ENCODE results near the gene TSEN2.
"Not testable (repeated sequence)": the region's sequence is repeated elsewhere in the genome, so short reads cannot be mapped to it uniquely, and the experiment has no call there.

Gene TSEN2

GRCh38 chr3:12507591-12508281 is 23.5 kb downstream of the TSEN2 start:
- peak; percentile 63 for DNase-seq

- peak; percentile 99 for DNase-seq
These were observed 24.0 kb downstream of the TSEN2 start for GRCh38 chr3:12508291-12508700.

- DNase-seq: no peak
These were observed 25.2 kb downstream of the TSEN2 start for GRCh38 chr3:12509466-12509865.

GRCh38 chr3:12512534-12513118 is 28.3 kb downstream of the TSEN2 start:
- no peak for DNase-seq

- DNase-seq: no peak
These were observed 29.6 kb downstream of the TSEN2 start for GRCh38 chr3:12513694-12514446.

- DNase-seq: no peak
These were observed 31.4 kb downstream of the TSEN2 start for GRCh38 chr3:12515631-12516030.

GRCh38 chr3:12516873-12517272 is 32.6 kb downstream of the TSEN2 start:
- no peak for DNase-seq

- DNase-seq: no peak
These were observed 34.2 kb downstream of the TSEN2 start for GRCh38 chr3:12518261-12519028.

- DNase-seq: no peak
These were observed 36.7 kb downstream of the TSEN2 start for GRCh38 chr3:12521010-12521409.

- no peak for DNase-seq
These were observed 38.4 kb downstream of the TSEN2 start for GRCh38 chr3:12522721-12523120.

GRCh38 chr3:12527757-12528143 is 43.5 kb downstream of the TSEN2 start:
- no peak for DNase-seq

GRCh38 chr3:12532182-12532581 is 47.9 kb downstream of the TSEN2 start:
- DNase-seq: no peak

GRCh38 chr3:12536423-12536822 is 52.1 kb downstream of the TSEN2 start:
- DNase-seq: peak; percentile 9

- no peak for DNase-seq
These were observed 57.3 kb downstream of the TSEN2 start for GRCh38 chr3:12541625-12542024.

GRCh38 chr3:12543497-12543896 is 59.2 kb downstream of the TSEN2 start:
- DNase-seq: not testable (repeated sequence)

- no peak for DNase-seq
These were observed 60.6 kb downstream of the TSEN2 start for GRCh38 chr3:12544652-12545472.

- DNase-seq: no peak
These were observed 61.2 kb downstream of the TSEN2 start, which contains the start of gene MKRN2OS for GRCh38 chr3:12545473-12545791. Gene MKRN2OS (minus strand): TSS chr3:12545499. CDS start chr3:12545464, 35 bp downstream.

GRCh38 chr3:12549971-12550760 is 65.9 kb downstream of the TSEN2 start:
- no peak for DNase-seq

- DNase-seq: peak; percentile 27
These were observed 69.7 kb downstream of the TSEN2 start for GRCh38 chr3:12553921-12554391.

- DNase-seq: no peak
These were observed 72.0 kb downstream of the TSEN2 start for GRCh38 chr3:12556314-12556689.
